GM18498 (cell line): ENCODE measurements around the gene ENPP5.
"Not testable (repeated sequence)": the region's sequence is repeated elsewhere in the genome, so short reads cannot be mapped to it uniquely, and the experiment has no call there.

Source experiments
- ATAC-seq: cut with Tn5 transposase; IDR thresholded peaks from one replicate; pipeline ENCODE4 v1.9.1; 2021; ENCODE audit warnings: mild to moderate bottlenecking, moderate library complexity; ENCODE audit not compliant: unreplicated experiment

The ENPP5 gene

GRCh38 chr6:46175446-46175845 is 4.7 kb upstream of the ENPP5 start:
- ATAC-seq = peak; percentile 65

- no peak for ATAC-seq
Measured at GRCh38 chr6:46174904-46175303, 4.1 kb upstream of the ENPP5 start.

GRCh38 chr6:46172176-46172575 is 1.4 kb upstream of the ENPP5 start:
- ATAC-seq = no peak

GRCh38 chr6:46160102-46160501 is 10.7 kb downstream of the ENPP5 start:
- no peak for ATAC-seq

- no peak for ATAC-seq
Measured at GRCh38 chr6:46159229-46159628, 11.6 kb downstream of the ENPP5 start.

GRCh38 chr6:46156701-46157100 is 14.1 kb downstream of the ENPP5 start:
- ATAC-seq = no peak

- ATAC-seq = not testable (repeated sequence)
Measured at GRCh38 chr6:46149066-46149465, 21.7 kb downstream of the ENPP5 start.

- no peak for ATAC-seq
Measured at GRCh38 chr6:46144270-46144669, 26.5 kb downstream of the ENPP5 start.

- ATAC-seq = peak; percentile 78
Measured at GRCh38 chr6:46138281-46138680, 32.5 kb downstream of the ENPP5 start.

- ATAC-seq = peak; percentile 44
Measured at GRCh38 chr6:46137387-46137786, 33.4 kb downstream of the ENPP5 start.

GRCh38 chr6:46136831-46137230 is 33.9 kb downstream of the ENPP5 start:
- no peak for ATAC-seq

- no peak for ATAC-seq
Measured at GRCh38 chr6:46135176-46135575, 35.6 kb downstream of the ENPP5 start.

GRCh38 chr6:46134216-46134615 is 36.6 kb downstream of the ENPP5 start:
- no peak for ATAC-seq

- not testable (repeated sequence) for ATAC-seq
Measured at GRCh38 chr6:46131291-46131690, 39.5 kb downstream of the ENPP5 start.

- no peak for ATAC-seq
Measured at GRCh38 chr6:46130666-46131065, 40.1 kb downstream of the ENPP5 start.

GRCh38 chr6:46129629-46130511 is 40.9 kb downstream of the ENPP5 start, which contains the start of gene ENPP4:
Gene ENPP4, plus strand, starts transcription at chr6:46129989. Its CDS starts 9,595 bp downstream, at chr6:46139584.
- peak; percentile 97 for ATAC-seq

- peak; percentile 10 for ATAC-seq
Measured at GRCh38 chr6:46129291-46129628, 41.5 kb downstream of the ENPP5 start.

- peak; percentile 32 for ATAC-seq
Measured at GRCh38 chr6:46128476-46128875, 42.3 kb downstream of the ENPP5 start.

GRCh38 chr6:46119679-46120078 is 51.1 kb downstream of the ENPP5 start:
- ATAC-seq = not testable (repeated sequence)

GRCh38 chr6:46118836-46119235 is 51.9 kb downstream of the ENPP5 start:
- ATAC-seq = no peak

GRCh38 chr6:46118157-46118556 is 52.6 kb downstream of the ENPP5 start:
- ATAC-seq = no peak

- peak; percentile 57 for ATAC-seq
Measured at GRCh38 chr6:46116289-46116688, 54.5 kb downstream of the ENPP5 start.

GRCh38 chr6:46115634-46116033 is 55.1 kb downstream of the ENPP5 start:
- ATAC-seq = no peak
